MM.1S (cell line): ENCODE measurements around the gene SLC39A12.
"Not testable (repeated sequence)": the region's sequence is repeated elsewhere in the genome, so short reads cannot be mapped to it uniquely, and the experiment has no call there.

Experiments
- DNase-seq: peaks from one replicate; pipeline ENCODE4 v3.0.0-alpha.2; 2015
- H2AFZ ChIP-seq: fragments of 300-600 bp; sonication (generic); 2 replicates; pipeline ENCODE4 v1.6.0; 2016; ENCODE audit warnings: antibody characterized with exemption, low read length
- H3F3A ChIP-seq: fragments of 300-600 bp; sonication (generic); 2 replicates; pipeline ENCODE4 v1.6.1; 2016; ENCODE audit warnings: mild to moderate bottlenecking, antibody characterized with exemption, low read length, moderate library complexity, mixed read lengths; ENCODE audit not compliant: insufficient read depth
- H3K27ac ChIP-seq: fragments of 300-600 bp; sonication (generic); 2 replicates; pipeline ENCODE4 v1.5.1; 2016; ENCODE audit warnings: mild to moderate bottlenecking, low read length
- H3K27me3 ChIP-seq: fragments of 300-600 bp; sonication (generic); replicated peaks from 2 replicates; pipeline ENCODE4 v1.6.0; 2016; ENCODE audit warnings: low read length; ENCODE audit not compliant: insufficient read depth
- H3K36me3 ChIP-seq: fragments of 300-600 bp; sonication (generic); replicated peaks from 2 replicates; pipeline ENCODE4 v1.6.1; 2016; ENCODE audit warnings: mild to moderate bottlenecking, low read length, mixed read lengths; ENCODE audit not compliant: insufficient read depth
- H3K4me1 ChIP-seq: fragments of 300-600 bp; sonication (generic); 2 replicates; pipeline ENCODE4 v1.6.1; 2016; ENCODE audit warnings: low read length, mixed read lengths
- H3K4me2 ChIP-seq: fragments of 300-600 bp; sonication (generic); 2 replicates; pipeline ENCODE4 v1.6.0; 2016; ENCODE audit warnings: low read depth, low read length
- H3K4me3 ChIP-seq: fragments of 300-600 bp; sonication (generic); 2 replicates; pipeline ENCODE4 v1.5.1; 2016; ENCODE audit warnings: low read length, mixed read lengths
- H3K79me2 ChIP-seq: fragments of 300-600 bp; sonication (generic); 2 replicates; pipeline ENCODE4 v1.6.1; 2016; ENCODE audit warnings: mixed run types, low read length, mixed read lengths
- H3K9ac ChIP-seq: fragments of 300-600 bp; sonication (generic); 2 replicates; pipeline ENCODE4 v1.6.1; 2016; ENCODE audit warnings: low read length, mixed read lengths
- H3K9me2 ChIP-seq: fragments of 300-600 bp; sonication (generic); replicated peaks from 2 replicates; pipeline ENCODE4 v1.6.1; 2016; ENCODE audit warnings: mild to moderate bottlenecking, low read length, mixed read lengths; ENCODE audit not compliant: insufficient read depth
- H3K9me3 ChIP-seq: fragments of 300-600 bp; sonication (generic); replicated peaks from 2 replicates; pipeline ENCODE4 v1.6.1; 2016; ENCODE audit warnings: mild to moderate bottlenecking, low read length, mixed read lengths; ENCODE audit not compliant: insufficient read depth
- H4K20me1 ChIP-seq: fragments of 300-600 bp; sonication (generic); 2 replicates; pipeline ENCODE4 v1.6.1; 2016; ENCODE audit warnings: mild to moderate bottlenecking, low read length, moderate library complexity, mixed read lengths; ENCODE audit not compliant: insufficient read depth
- EZH2 ChIP-seq: fragments of 300-600 bp; sonication (generic); optimal IDR thresholded peaks from 2 replicates; pipeline ENCODE3; 2017; ENCODE audit warnings: low read depth, mild to moderate bottlenecking, antibody characterized with exemption, low read length, mixed read lengths
- EZH2phosphoT487 ChIP-seq: fragments of 300-600 bp; sonication (generic); IDR thresholded peaks from 2 replicates; pipeline ENCODE4 v1.6.1; 2018; ENCODE audit warnings: antibody characterized with exemption, low read length
- TF ChIP-seq, protein P1 (sequence below): fragments of 300-600 bp; sonication (generic); IDR thresholded peaks from 2 replicates; pipeline ENCODE4 v1.5.1; 2016; ENCODE audit warnings: antibody characterized with exemption, low read length, mixed read lengths

Gene SLC39A12

DNA sequence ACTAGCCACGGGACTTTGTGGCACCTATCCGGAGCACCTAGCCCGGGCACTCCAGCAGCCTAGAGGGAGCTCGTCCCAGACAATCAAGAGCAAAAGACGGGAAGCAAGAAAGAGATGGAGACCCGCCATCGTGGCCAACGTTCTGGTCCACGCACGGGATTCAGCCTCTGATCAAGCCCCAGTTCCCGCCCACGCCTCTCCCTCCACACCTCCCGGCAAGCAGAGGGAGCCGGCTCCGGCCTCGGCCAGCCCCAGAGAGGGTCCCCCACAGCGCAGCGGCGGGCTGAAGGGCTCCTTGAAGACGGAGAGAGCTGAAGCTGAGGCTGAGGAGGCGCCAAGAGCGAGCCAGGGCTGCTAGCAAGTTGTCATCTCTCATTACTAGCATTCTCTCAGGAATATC, 992 bp upstream of the SLC39A12 start:
- DNase-seq = no peak
- no peaks in the 10 kb centered on the region for H3K79me2 ChIP-seq
- no peaks in the 10 kb centered on the region for H3F3A ChIP-seq
- no peak overlapping the region for H3K27ac ChIP-seq
- no peaks in the 10 kb centered on the region for H3K4me1 ChIP-seq
- TF ChIP-seq EZH2 = no peak
- no peak for TF ChIP-seq EZH2phosphoT487
- TF ChIP-seq, protein P1, sequence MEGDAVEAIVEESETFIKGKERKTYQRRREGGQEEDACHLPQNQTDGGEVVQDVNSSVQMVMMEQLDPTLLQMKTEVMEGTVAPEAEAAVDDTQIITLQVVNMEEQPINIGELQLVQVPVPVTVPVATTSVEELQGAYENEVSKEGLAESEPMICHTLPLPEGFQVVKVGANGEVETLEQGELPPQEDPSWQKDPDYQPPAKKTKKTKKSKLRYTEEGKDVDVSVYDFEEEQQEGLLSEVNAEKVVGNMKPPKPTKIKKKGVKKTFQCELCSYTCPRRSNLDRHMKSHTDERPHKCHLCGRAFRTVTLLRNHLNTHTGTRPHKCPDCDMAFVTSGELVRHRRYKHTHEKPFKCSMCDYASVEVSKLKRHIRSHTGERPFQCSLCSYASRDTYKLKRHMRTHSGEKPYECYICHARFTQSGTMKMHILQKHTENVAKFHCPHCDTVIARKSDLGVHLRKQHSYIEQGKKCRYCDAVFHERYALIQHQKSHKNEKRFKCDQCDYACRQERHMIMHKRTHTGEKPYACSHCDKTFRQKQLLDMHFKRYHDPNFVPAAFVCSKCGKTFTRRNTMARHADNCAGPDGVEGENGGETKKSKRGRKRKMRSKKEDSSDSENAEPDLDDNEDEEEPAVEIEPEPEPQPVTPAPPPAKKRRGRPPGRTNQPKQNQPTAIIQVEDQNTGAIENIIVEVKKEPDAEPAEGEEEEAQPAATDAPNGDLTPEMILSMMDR = no peak
- H3K9ac ChIP-seq = no peak overlapping the region
- H2AFZ ChIP-seq = no peak overlapping the region
- no peak overlapping the region for H3K4me3 ChIP-seq
- H3K9me3 ChIP-seq = no peaks in the 10 kb centered on the region
- no peaks in the 10 kb centered on the region for H3K36me3 ChIP-seq
- no peaks in the 10 kb centered on the region for H4K20me1 ChIP-seq
- no peaks in the 10 kb centered on the region for H3K27me3 ChIP-seq
- H3K9me2 ChIP-seq = no peaks in the 10 kb centered on the region
- H3K4me2 ChIP-seq = no peak overlapping the region

DNA sequence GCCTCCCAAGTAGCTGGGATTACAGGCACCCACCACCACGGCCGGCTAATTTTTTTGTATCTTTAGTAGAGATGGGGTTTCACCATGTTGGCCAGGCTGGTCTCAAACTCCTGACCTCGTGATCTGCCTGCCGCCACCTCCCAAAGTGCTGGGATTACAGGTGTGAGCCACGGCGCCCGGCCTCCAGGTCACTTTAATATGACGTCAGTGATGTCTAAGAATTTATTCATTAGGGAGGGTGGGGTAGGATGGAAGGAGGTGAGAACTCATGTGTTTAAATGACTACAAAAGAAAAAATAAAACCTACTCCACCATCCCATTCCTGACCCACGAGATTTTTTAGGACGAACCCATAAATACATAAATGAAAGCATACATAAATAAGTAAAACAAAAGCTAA, 2.7 kb downstream of the SLC39A12 start:
- H3K4me2 ChIP-seq, H4K20me1 ChIP-seq, H3K9me3 ChIP-seq, DNase-seq, H3K36me3 ChIP-seq, H3K4me3 ChIP-seq, H3F3A ChIP-seq, H3K27me3 ChIP-seq, H3K9ac ChIP-seq, H3K4me1 ChIP-seq, H3K79me2 ChIP-seq, H3K9me2 ChIP-seq, H3K27ac ChIP-seq, H2AFZ ChIP-seq: not testable (repeated sequence)

DNA sequence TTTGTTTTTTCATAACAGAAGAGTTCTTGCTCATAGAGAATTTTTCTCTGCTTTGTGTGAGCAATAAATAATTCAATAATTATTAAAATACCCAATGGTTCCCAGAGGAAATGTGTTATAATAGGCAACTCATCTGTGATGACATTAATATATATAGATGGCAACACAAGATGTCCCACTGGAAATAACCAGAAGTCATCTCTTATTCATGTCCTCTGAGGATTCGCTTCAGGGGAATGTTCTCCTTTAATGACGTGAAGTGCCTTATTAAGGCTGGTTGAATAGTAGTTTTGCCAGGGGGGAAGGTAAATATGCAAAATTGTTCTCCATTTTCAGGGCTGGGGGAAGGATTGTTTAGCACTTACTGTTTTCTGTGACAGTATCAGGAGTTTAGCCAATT, 3.1 kb downstream of the SLC39A12 start:
- H3K27me3 ChIP-seq = no peaks in the 10 kb centered on the region
- no peaks in the 10 kb centered on the region for H3F3A ChIP-seq
- no peak for DNase-seq
- no peaks in the 10 kb centered on the region for H3K9me3 ChIP-seq
- no peak overlapping the region for H3K4me2 ChIP-seq
- H3K79me2 ChIP-seq = no peaks in the 10 kb centered on the region
- no peak overlapping the region for H3K27ac ChIP-seq
- H3K4me3 ChIP-seq = no peak overlapping the region
- no peaks in the 10 kb centered on the region for H3K4me1 ChIP-seq
- no peaks in the 10 kb centered on the region for H4K20me1 ChIP-seq
- H2AFZ ChIP-seq = no peak overlapping the region
- no peaks in the 10 kb centered on the region for H3K9me2 ChIP-seq
- no peaks in the 10 kb centered on the region for H3K36me3 ChIP-seq
- no peak overlapping the region for H3K9ac ChIP-seq
- no peak for TF ChIP-seq EZH2phosphoT487
- no peak for TF ChIP-seq EZH2

DNA sequence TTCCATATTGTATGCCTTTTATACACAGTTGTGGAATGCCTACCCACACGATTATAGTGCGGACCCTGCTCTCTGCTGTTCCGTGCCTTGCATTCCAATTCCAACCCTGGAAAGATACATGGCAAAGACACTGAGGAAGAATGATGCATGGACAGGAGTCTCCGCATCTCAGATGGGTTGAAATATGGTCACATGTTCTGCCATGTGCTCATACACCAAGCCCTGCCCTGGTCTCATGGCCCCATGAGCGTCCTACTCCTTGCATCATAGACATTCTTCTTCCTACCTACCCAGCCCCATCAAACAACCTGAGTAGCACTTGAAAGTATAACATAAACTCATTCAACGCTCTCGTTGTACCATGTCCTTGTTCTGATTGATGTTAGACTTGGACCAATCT, 6.3 kb downstream of the SLC39A12 start:
- no peak overlapping the region for H3K9ac ChIP-seq
- no peaks in the 10 kb centered on the region for H3K36me3 ChIP-seq
- no peaks in the 10 kb centered on the region for H3K9me3 ChIP-seq
- H3K79me2 ChIP-seq = no peaks in the 10 kb centered on the region
- H3K27me3 ChIP-seq = no peaks in the 10 kb centered on the region
- H2AFZ ChIP-seq = no peak overlapping the region
- no peak for DNase-seq
- no peaks in the 10 kb centered on the region for H3F3A ChIP-seq
- H3K4me3 ChIP-seq = no peak overlapping the region
- H3K4me1 ChIP-seq = no peaks in the 10 kb centered on the region
- no peak overlapping the region for H3K27ac ChIP-seq
- H4K20me1 ChIP-seq = no peaks in the 10 kb centered on the region
- TF ChIP-seq, protein P1 = no peak
- TF ChIP-seq EZH2 (no peak), EZH2phosphoT487 (no peak)
- no peak overlapping the region for H3K4me2 ChIP-seq
- H3K9me2 ChIP-seq = no peaks in the 10 kb centered on the region
